CD1c-positive myeloid dendritic cell (primary cell): Measurements from ENCODE around the gene AGMAT.

Experiments used
- DNase-seq: peaks from one replicate; pipeline ENCODE4 v3.0.0-alpha.2; 2016; ENCODE audit errors: extremely low spot score

The AGMAT gene, protein sequence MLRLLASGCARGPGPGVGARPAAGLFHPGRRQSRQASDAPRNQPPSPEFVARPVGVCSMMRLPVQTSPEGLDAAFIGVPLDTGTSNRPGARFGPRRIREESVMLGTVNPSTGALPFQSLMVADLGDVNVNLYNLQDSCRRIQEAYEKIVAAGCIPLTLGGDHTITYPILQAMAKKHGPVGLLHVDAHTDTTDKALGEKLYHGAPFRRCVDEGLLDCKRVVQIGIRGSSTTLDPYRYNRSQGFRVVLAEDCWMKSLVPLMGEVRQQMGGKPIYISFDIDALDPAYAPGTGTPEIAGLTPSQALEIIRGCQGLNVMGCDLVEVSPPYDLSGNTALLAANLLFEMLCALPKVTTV

DNA sequence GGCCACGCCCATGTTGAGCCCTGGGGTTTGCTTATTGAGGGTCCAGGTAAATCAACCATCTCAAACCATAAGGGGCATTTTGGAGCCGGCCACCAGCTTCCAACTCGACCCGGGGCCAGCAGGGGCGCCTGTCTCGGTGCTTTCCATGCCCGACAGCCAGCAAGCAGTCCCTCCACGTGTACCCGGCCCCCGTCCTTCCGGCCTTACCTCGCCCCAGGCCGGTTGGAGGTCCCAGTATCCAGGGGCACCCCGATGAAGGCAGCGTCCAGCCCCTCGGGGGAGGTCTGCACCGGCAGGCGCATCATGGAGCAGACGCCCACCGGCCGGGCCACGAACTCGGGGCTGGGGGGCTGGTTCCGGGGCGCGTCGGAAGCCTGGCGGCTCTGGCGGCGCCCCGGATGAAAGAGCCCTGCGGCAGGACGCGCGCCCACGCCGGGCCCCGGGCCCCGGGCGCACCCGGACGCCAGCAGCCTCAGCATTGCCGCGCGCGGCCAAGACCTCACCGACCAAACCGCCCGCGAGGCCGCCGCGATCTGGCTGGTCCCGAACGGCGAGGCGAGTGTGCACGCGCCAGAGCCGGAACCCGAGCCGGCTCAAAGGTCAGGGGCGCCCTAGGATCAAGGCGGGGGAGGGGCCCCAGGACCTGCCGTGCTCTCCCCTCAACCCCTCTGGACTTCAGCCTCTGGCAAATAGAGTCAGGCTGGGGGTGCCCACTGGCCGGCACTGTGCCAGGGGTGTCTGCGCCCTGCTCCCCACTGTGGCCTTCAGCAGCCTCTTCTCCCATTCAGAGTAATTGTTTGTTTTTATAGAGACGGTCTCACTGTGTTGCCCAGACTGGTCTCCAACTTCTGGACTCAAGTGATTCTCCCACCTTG, at the start of gene AGMAT:
AGMAT (minus strand) TSS at position 563 of the 875 bp plus-strand sequence; CDS start at position 479, 84 bp downstream.
- DNase-seq, result peak; percentile 33

DNA sequence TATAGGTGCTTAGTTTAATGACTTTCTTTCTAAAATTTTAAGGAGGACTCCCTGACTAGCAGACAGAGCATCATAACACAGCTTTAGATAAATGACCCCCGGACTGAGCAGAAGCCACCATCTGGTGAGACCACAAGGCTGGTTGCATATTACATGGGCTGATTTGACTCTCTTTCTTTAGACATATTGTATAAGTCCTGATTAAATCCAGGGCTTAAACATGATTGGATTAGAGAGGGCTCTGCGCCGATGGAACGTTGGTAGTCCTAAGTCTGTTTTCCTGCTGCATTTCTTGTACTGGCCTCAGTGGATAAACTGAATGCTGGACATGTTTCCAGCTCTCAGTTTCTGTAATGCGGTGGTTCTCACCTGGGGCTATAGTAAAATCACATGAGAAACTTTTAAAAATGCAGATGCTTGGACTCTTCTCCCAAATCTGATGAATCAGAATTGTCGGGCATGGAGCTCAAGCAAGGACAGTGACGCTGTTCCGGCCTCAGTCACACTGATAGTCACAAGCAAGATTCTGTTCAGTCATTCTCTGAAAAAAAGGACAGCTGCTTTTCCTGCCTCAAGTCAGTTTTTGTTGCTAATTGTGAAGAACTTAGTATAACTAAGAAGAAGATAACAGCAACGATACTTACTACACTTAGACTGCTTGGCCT, 49.0 kb upstream of the AGMAT start:
- no peak for DNase-seq

DNA sequence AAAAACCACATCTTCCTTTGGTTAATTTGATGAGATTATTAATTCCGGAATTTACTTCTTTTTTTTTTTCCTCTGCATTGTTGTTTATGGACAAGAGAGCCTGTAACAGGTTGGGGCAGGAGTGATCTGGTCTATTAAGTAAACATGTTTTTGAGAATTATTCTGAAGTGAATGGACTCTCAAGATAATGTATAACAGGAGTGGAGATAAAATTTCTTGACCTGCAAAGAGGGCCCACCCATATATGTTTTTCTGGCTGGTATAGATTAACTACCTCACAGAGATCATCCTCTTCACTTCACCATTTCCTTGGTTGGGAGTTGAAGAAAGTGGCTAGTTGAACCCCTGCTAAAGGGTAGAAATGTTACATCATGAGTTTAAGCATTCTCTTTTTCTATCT, 43.2 kb upstream of the AGMAT start:
- no peak for DNase-seq

DNA sequence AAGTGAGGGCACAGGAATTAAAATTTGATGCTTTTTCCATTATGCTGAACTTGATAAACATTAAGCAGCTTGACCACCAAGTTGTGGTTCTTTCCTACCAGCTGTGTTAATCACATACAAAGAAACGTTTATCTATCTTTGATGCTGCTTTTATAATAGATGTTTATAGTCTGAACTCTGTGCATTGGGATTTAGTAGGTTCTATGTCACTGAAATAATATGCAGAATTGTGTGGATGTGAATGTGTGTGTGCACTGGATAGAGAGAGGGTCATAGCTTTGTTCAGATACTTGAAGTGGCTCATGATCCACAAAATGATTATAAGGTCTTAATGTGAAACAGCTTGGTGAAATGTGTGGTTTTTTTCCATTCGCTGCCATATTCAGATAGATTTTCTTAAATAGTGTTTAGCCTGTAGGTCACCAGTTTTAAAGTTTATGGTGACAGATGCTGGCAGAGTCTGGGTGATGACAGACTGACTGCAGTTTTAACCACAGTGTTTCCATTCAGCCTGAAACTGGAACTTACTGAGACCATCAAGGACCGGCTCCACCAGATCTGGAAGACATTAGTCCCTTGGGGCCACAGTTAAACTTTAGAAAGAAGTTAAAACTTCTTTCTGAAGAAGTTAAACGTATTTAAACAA, 42.6 kb upstream of the AGMAT start:
- no peak for DNase-seq

DNA sequence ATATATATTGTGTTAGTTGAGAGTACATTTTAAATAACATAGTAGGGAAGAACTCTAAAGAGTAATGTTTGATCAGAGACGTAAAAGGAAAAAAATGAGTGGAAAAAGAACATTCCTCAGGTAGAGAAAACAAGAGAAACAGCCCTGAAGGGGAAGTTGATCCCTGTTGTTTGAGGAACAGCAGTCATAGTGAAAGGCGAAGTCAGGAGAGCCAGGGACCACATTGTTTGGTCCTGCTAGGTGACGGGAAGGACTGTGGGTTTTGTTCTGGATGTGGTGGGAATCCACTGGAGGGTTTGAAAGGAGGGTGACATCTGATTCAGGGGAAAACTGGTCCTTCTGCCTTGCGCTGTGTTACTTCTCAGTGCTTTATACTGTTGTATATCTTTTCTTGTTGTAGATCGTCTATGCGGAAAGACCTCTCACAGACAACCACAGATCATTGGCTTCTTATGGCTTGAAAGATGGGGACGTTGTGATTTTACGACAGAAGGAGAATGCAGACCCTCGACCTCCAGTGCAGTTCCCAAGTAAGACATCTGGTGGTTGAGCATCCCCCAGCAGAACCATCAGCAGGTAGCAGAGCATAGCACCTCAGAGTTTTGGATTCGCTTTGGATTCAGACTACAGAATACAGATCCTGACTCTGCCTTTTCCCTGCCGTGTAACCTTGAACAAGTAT, 41.6 kb upstream of the AGMAT start:
- peak; percentile 75 for DNase-seq

DNA sequence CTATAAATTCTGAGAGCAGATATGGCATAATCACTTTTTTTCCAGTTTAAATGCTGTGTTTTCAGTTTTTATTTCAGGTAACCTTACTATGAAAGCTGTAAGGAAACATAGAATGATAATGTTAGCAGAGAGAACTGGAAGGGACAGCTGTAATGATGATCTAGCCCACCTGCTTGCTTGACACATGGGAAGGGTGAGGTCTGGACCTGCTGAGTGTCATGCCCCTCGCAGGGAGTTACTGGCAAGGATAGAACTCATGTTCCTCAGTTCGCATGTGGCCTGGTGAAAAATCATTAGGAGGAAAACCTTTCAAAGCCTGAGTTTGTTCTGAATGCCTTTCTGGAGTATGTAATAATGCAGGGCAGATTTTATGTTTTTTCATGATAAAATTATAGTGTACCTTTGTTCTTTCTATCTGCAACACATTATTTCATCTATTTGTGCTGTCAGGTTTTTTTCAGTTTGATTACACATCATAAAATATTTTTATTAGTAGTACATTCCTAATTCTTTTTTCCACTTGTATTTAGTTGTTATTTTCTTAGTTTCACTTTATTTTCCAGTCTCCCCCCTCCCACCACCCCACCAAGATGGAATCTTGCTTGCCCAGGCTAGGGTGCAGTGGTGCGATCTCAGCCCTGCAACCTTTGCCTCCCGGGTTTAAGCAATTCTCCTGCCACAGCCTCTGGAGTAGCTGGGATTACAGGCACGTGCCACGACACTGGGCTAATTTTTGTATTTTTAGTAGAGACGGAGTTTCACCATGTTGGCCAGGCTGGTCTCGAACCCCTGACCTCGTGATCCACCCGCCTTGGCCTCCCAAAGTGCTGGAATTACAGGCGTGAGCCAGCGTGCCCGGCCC, 40.4 kb upstream of the AGMAT start:
- no peak for DNase-seq

DNA sequence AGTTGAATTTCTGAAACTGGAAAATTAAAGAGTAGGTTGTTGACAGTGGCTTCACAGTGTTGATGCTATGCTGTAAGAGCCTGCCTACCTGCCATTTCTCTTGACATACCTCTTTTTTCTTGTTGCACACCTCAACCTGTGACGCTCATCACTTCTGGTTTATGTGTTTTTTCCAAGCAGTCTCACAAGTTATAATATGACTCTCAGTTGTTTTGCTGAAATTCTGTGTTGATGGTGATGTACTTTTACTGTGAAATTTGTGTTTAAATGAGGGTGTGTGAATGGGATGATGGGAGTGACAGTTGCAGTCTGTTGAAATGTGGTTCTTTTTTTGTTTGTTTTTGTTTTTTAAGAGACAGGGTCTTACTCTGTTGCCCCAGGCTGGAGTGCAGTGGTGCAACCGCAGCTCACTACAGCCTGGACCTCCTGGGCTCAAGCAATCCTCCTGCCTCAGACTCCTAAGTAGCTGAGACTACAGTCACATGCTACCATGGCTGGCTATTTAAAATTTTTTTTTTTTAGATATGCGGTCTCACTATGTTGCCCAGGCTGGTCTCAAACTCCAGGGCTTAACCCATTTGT, 39.4 kb upstream of the AGMAT start:
- DNase-seq, result no peak

DNA sequence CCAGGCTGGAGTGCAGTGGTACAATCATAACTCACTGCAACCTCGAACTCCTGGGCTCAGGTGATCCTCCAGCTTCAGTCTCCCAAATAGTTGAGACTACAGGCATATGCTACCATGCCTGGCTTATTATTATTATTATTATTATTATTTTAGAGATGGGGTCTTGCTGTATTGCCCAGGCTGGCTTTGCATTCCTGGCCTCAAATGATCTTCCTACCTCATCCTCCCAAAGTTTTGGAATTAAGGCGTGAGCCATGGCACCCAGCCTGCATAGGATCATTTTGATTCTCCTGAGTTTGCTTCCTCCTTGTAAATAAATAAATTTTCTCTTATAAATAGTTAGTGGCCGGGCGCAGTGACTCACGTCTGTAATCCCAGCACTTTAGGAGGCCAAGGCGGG, 38.6 kb upstream of the AGMAT start:
- no peak for DNase-seq

DNA sequence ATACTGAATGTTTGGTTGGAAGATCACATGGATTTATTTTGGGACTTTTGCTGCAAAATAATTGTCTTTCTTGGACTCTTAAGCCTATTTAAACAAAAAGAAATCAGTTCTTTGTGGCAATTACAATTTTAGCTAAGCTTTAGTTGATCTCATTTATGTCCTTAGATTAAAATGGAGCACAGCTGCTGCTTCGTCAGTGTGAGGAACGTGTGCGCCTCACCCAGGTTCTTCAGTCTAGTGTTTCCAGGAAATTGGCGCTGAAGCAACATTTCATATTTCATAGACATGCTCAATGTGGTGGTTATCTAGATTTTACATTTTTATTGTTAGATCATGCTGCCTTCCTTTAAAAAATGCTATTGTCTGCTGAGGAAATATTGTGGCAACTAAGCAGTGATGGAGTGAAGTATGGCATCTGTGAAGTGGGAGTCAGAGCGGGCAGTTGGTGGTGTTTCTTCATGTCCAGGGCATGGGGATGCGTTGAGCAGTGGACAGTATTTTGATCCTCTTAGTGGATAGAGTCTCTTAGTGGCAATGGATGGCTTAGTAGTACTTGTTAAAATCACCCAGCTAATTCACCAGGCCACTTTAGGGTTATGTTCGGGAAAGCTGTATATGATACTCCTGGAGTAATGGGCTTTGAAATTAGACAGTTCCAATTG, 38.0 kb upstream of the AGMAT start:
- no peak for DNase-seq

DNA sequence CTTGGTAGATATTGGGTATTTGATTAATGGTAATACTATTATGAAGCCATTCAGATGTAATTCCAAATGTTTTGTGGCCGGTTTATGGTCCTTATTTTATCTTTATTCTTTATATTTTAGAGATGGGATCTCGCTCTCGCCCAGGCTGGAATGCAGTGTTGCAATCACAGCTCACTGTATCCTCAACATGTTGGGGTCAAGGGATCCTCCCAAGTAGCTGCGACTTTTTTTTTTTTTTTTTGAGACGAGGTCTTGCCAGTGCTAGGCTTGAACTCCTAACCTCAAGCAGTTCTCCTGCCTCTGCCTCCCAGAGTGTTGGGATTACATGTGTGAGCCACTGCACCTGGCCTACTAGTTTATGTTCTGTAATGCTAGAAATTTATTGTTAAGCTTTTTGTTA, 37.1 kb upstream of the AGMAT start:
- DNase-seq, result no peak

DNA sequence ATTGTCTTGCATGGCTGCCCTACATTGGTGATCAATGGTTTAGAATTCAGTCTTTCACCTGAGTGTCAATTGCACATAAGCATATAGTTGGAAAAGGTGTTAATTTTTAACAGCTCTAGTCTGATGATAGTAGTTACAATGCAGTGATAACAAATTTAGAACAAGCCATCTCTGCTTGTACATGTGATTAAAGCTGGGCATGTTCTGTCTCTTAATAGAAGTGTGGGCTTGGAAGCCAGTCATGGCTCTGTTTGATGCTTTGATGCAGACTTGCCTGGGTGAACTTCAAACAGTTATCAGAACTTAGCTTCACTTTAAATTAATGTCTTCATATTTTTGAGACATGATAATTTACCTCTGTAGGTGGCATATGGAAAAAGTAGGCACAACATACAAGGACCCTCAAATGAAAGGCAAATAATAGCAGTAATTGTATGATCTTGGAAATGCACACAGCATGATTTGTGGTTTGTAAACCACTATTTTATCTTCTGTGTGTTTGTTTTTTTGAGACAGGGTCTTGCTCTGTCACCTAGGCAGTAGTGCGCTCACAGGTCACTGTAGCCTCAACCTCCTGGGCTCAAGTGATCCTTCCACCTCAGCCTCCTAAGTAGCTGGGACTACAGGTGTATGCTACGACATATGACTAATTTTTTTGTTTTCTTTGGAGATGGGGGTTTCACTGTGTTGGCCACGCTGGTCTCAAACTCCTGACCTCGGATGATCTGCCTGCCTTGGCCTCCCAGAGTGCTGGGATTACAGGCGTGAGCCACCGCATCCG, 36.2 kb upstream of the AGMAT start:
- no peak for DNase-seq

DNA sequence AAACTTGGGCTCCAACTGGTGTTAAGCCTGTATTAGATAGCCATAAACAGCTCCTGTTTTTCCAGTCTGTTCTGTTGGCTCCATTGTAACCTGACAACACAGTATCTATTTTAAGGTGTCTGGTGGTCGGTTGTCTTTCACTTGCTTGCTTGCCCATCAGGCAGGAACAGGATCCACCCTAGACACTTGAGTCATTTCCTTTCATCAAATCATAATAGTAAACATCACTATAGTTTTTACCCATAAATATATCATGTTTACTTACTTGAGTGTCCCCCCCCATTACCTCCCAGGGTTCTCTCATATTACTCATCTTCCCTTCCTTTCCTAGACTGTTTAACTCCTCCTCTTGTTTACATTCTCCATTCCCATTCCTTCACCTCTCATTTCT, 35.3 kb upstream of the AGMAT start:
- DNase-seq, result no peak

DNA sequence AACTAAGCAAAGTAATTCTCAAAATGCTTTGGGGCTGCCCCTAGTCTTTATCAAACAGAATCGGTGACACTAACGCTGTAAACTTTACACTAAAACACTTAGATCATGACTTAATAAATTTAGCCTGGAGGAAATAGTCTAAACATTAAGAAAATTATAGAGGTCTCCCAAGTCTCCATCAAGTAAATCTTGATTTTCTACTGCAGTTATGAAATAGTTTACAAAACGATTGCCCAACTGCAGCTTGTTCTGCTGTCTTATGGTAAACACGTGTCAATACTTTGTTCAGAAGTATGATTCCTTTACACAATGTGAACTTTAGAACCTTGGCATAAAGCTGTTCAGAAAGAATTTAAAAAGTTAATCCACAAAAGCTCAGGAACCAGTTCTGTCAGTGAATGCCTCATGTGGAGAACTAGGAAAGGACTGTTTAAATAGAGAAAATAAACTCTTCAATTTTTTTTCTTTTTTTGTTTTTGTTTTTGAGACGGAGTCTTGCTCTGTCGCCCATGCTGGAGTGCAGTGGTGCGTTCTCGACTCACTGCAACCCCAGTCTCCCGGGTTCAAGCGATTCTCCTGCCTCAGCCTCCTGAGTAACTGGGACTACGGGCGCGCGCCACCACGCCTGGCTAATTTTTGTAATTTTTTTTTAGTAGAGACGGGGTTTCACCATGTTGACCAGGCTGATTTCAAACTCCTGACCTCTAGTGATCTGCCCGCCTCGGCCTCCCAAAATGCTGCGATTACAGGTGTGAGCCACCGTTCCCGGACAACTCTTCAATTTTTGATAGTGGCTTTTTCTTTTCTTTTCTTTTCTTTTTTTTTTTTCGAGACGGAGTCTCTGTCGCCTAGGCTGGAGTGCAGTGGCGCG, 34.0 kb upstream of the AGMAT start:
- DNase-seq, result peak; percentile 75

DNA sequence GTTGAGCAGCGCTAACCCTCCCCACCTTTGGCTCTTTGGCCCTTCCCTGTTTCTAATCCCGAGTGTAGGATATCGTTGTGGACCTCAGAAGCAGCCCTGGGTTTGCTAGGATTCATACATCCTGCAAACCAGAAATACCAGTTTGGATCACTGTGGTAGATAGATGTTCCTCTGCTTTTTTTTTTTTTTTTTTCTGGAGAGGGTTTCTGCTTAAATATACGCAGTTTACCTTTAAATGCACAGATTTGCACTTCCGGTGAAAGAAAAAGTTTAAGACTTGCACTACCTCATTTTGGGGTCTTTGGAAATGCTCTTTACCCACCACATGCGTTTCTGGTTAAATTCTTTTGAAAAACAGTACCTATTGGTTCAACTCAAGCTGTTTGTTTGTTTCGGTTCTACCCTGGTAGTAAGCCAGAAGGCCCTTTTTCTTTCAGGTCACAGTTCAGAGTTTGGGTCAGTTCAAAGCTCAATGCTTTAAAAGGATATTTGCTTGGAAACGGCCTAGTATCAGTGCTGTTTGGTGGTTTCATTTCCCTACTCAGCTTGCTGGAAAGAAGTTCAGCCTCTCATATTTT, 33.3 kb upstream of the AGMAT start:
- DNase-seq, result peak; percentile 81

DNA sequence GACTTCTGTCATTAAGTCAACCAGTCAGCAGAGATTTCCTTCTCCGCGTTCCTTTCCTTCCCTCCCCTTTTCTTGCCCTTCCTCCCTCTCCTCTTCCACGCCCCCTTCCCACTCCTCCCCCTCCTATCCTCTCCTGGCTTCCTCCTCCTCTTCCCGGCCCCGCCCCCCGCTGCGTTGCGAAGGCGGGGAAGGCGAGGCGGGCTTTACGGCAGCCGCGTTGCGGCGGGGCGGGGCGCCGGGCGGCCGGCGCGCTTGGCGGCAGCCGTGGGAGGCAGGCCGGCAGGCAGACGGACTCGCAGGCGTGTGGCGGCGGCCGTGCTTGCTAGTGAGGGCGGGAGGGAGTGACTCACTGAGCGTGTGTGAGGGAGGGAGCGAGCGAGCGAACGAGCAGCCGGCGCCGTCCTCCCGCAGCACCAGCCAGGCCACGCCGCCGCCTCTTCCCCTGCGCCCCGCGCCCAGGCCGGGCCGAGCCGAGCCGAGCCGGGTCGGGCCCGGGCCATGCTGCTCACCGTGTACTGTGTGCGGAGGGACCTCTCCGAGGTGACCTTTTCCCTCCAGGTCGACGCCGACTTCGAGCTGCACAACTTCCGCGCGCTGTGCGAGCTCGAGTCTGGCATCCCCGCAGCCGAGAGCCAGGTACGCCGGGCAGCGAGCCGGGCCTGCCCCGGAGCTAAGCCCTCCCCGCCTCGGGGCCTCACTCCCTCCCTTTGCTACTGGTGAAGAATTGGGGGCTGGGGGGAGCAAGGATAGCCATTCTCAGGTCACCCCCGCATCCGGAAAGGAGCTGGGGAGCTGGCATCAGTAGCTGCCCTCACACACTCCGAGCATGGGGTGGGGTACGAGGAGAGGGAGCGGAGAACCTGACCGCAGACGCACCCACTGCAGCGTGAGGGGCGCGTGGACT, 32.6 kb upstream of the AGMAT start, which contains the start of gene DDI2:
DDI2 (plus strand) TSS at position 286 of the 904 bp plus-strand sequence; CDS start at position 499, 213 bp downstream.
- peak; percentile 98 for DNase-seq
